IPS-11a (cell line): ENCODE results near the gene KIRREL1.

ENCODE experiments used
- H3K4me3 ChIP-seq: one replicate; pipeline ENCODE4 v1.5.1; 2013; ENCODE audit warnings: low read depth, low read length, control low read depth

KIRREL1 gene

GRCh38 chr1:158062174-158062573 is 68.7 kb downstream of the KIRREL1 start:
- no peak overlapping the region for H3K4me3 ChIP-seq

- no peak overlapping the region for H3K4me3 ChIP-seq
Observed at GRCh38 chr1:158067662-158068061, 74.2 kb downstream of the KIRREL1 start.

- H3K4me3 ChIP-seq, result no peak overlapping the region
Observed at GRCh38 chr1:158068918-158069317, 75.5 kb downstream of the KIRREL1 start.

DNA sequence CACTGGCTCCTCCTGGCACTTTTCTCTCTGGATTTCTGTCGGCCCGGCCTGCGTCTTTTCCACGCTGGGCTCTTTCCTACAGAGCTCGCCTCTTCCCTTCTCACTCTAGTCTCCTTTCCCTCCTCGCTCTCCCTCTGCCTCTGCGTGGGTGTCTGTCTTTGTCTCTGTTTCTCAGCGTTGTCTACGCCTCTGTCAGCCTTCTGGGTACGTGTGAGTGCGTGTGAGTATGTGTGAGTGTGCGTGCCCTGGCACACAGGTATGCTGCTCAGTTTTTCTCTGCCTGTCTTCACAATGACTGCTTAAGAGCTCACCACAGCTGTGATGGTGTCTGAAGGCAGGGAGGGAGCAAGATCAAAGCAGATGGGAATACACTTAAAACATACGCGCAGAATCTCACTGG is 77.7 kb downstream of the KIRREL1 start:
- no peak overlapping the region for H3K4me3 ChIP-seq

GRCh38 chr1:158075078-158075477 is 81.6 kb downstream of the KIRREL1 start:
- H3K4me3 ChIP-seq, result no peak overlapping the region

GRCh38 chr1:158076441-158076840 is 83.0 kb downstream of the KIRREL1 start:
- no peak overlapping the region for H3K4me3 ChIP-seq

DNA sequence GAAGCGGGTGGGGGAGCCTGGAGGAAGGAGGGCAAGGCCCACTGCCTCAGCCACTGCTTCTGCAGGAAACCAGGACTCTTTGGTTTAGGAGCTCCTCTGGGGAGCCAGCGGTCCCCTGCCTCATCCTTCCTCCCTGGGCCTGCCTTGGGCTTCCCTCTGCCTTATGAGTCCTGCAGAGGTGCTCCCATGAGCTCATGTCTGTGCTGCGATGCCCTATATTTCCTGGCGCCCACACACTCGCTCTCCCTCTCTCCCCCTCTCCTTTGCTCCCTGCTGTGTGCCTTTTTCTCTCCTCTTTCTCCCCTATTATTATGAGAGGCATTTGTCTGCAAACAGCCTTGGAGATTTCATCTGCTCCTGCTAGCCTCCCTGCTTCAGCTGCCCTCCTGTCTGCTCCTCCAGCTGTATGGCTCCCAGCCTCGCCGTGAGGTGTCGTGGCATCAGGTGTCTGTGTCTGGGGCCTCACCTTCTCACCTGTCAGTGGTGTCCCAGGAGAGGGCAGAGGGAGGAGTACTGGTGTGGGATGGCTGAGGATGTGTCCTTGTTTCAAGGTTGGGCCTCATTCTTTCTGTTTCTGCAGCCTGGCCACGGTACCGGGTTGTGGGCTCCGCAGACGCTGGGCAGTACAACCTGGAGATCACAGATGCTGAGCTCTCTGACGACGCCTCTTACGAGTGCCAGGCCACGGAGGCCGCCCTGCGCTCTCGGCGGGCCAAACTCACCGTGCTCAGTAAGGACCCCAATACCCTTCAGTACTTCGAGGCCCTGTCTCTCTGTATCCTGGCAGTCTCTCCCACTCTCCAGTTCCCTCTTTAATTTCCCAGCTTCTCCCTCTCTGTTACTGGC is 84.2 kb downstream of the KIRREL1 start:
- H3K4me3 ChIP-seq, result no peak overlapping the region

DNA sequence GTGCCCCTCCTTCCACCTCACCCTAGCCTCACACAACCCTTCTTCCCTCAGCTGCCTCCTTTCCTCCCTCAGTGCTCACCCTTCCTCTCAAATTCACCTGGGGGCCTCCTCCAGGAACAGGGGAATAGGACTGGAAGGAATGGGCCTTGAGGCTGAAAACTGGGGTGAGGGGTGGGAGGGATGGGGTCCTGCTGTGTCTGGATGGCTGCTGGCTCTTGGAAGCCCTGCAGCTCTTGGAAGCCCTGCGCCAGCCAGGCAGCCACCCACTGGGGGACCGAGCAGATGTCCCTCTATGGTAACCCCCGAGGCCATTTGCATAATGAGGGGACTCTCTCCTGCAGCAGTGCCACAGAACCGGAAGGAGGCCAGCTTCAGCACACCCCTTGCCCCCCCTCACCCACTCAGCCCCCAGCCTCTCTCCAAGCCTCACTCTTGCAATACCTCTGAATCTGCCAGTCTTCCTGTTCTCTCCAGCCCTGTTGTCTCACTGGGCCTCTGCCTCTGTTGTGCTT is 85.2 kb downstream of the KIRREL1 start:
- no peak overlapping the region for H3K4me3 ChIP-seq

GRCh38 chr1:158080066-158080465 is 86.6 kb downstream of the KIRREL1 start:
- H3K4me3 ChIP-seq, result no peak overlapping the region

DNA sequence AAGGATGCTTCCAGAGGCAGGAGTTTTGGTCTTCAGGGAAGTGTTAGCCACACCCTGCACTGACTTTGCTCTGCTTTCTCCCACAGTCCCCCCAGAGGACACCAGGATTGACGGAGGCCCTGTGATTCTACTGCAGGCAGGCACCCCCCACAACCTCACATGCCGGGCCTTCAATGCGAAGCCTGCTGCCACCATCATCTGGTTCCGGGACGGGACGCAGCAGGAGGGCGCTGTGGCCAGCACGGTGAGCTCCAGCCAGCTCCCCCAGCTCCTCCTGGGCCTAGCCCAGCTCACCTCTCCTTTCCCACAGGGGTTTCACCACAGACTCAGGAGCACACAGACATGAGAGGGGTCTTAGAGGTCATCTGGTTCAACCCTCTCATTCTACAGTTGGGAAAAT is 90.9 kb downstream of the KIRREL1 start:
- no peak overlapping the region for H3K4me3 ChIP-seq

- no peak overlapping the region for H3K4me3 ChIP-seq
Observed at GRCh38 chr1:158084747-158085146, 91.3 kb downstream of the KIRREL1 start.

DNA sequence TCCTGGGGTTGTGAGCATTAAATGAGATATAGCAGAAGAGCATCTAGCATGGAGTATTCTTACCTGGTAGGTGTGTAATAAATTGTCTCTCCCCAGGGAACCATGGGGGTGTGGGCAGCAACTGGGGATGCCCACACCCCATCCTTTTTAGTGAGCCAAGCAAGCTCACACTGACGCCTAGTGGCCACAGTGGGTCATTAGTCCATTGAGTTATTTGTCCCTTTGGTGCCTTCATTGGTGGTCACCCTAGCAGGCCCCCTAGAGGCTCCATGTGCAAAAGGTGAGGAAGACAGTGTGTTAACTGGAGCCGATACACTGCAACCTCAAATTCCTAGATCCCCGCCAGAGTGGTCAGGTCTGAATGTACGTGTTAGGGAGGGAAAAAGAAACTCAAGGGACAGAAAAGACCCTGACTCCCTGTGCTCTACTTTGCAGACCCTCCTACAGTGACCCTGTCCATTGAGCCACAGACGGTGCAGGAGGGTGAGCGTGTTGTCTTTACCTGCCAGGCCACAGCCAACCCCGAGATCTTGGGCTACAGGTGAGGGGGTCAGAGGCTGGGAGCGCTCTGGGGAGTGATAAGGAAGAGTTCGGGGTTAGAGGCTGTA is 94.0 kb downstream of the KIRREL1 start:
- H3K4me3 ChIP-seq, result no peak overlapping the region

- H3K4me3 ChIP-seq, result no peak overlapping the region
Observed at GRCh38 chr1:158089476-158089875, 96.0 kb downstream of the KIRREL1 start.

GRCh38 chr1:158089925-158090637 is 96.6 kb downstream of the KIRREL1 start:
- H3K4me3 ChIP-seq, result no peak overlapping the region

GRCh38 chr1:158093376-158093775 is 99.9 kb downstream of the KIRREL1 start:
- no peak overlapping the region for H3K4me3 ChIP-seq

GRCh38 chr1:158094571-158094970 is 101.1 kb downstream of the KIRREL1 start:
- no peak overlapping the region for H3K4me3 ChIP-seq

GRCh38 chr1:158095737-158096335 is 102.4 kb downstream of the KIRREL1 start:
- H3K4me3 ChIP-seq, result no peak overlapping the region

DNA sequence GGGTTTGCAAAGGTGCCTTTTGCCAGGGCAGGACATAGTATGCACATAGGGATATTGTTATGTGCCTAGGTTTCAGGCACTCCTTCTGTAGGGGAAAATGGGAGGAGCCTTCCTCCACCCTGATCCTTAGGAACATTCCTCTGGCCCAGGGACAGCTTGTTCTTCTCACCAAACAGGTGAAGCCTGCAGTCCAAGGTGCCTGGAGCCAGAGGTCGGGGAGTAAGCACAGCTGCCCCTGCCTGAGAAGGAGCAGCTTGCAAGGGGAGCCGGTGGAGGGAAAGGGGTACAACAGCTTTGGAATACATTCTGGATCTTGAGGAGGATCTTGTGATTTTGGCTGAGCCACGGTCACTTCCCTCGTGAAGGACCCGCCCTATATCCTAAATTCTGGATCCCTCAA is 104.8 kb downstream of the KIRREL1 start:
- H3K4me3 ChIP-seq, result no peak overlapping the region

- H3K4me3 ChIP-seq, result no peak overlapping the region
Observed at GRCh38 chr1:158099185-158099584, 105.7 kb downstream of the KIRREL1 start.

DNA sequence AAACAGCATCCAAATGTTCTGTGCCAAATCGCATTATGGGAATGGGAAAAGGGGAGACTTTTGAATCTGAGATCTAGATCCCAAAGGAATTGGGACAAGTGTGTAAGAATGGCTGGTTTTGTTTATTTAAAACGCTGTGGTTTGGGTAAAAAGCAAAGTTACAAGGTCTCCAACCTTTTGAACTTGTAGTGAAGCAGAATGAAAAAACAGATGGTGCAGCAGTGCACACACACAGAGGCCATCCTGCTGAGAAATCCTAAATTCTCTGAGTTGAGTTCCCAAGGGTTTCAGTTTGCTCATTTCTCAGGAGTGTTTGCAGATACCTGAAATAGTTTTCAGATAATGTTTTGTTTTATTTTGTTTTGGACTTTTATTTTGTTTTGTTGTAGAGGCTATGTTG is 107.1 kb downstream of the KIRREL1 start:
- no peak overlapping the region for H3K4me3 ChIP-seq

- H3K4me3 ChIP-seq, result no peak overlapping the region
Observed at GRCh38 chr1:158101455-158101854, 108.0 kb downstream of the KIRREL1 start.
